WTC11 (cell line): Measurements from ENCODE around the gene UCHL3. TPM values are rescaled to one million over a fixed set of nuclear protein-coding genes. Genes with fewer than 3 reads are reported as not detected.

Experiments used
- ESRRA ChIP-seq: sonication (generic); formaldehyde crosslinking; IDR thresholded peaks from 2 replicates; pipeline ENCODE4 v1.8.1; 2022; ENCODE audit warnings: mild to moderate bottlenecking, missing genetic modification reagents, borderline replicate concordance
- FOXJ3 ChIP-seq: sonication (generic); formaldehyde crosslinking; IDR thresholded peaks from 2 replicates; pipeline ENCODE4 v1.9.0; 2021; ENCODE audit warnings: missing genetic modification reagents, mild to moderate bottlenecking, borderline replicate concordance
- RELA ChIP-seq: sonication (generic); formaldehyde crosslinking; IDR thresholded peaks from 2 replicates; pipeline ENCODE4 v1.8.1; 2022; ENCODE audit warnings: missing genetic modification reagents, mild to moderate bottlenecking, borderline replicate concordance
- RORB ChIP-seq: fragments of 250-450 bp; sonication (Bioruptor Pico); IDR thresholded peaks from 2 replicates; pipeline ENCODE4 v1.9.0; 2021; ENCODE audit warnings: mild to moderate bottlenecking
- TCF7 ChIP-seq: sonication (generic); formaldehyde crosslinking; IDR thresholded peaks from 2 replicates; pipeline ENCODE4 v1.8.0; 2022; ENCODE audit warnings: mild to moderate bottlenecking, low read depth, missing genetic modification reagents, moderate library complexity
- TEAD1 ChIP-seq: sonication (generic); formaldehyde crosslinking; IDR thresholded peaks from 2 replicates; pipeline ENCODE4 v1.8.0; 2022; ENCODE audit warnings: mild to moderate bottlenecking, missing genetic modification reagents
- TP53 ChIP-seq: sonication (generic); formaldehyde crosslinking; IDR thresholded peaks from 2 replicates; pipeline ENCODE4 v1.8.1; 2023; ENCODE audit warnings: mild to moderate bottlenecking, missing genetic modification reagents
- ZNF138 ChIP-seq: sonication (generic); formaldehyde crosslinking; conservative IDR thresholded peaks from 2 replicates; pipeline ENCODE4 v1.8.1; 2022; ENCODE audit warnings: mild to moderate bottlenecking, moderate library complexity, missing genetic modification reagents
- ZNF232 ChIP-seq: sonication (generic); formaldehyde crosslinking; IDR thresholded peaks from 2 replicates; pipeline ENCODE4 v1.8.0; 2022; ENCODE audit warnings: mild to moderate bottlenecking, missing genetic modification reagents
- ZNF263 ChIP-seq: sonication (generic); formaldehyde crosslinking; IDR thresholded peaks from 2 replicates; pipeline ENCODE4 v1.8.1; 2022; ENCODE audit warnings: low read depth, mild to moderate bottlenecking, moderate library complexity, missing genetic modification reagents
- total RNA-seq: library from RNA; stranded (reverse); gene quantifications from 3 replicates; pipeline ENCODE4 v1.2.3, GENCODE V29; 2021
- TF ChIP-seq, protein P1 (sequence below): sonication (generic); formaldehyde crosslinking; IDR thresholded peaks from 2 replicates; pipeline ENCODE4 v1.8.0; 2022; ENCODE audit warnings: mild to moderate bottlenecking, missing genetic modification reagents
- TF ChIP-seq, protein P2 (sequence below): sonication (generic); formaldehyde crosslinking; conservative IDR thresholded peaks from 2 replicates; pipeline ENCODE4 v1.8.1; 2023; ENCODE audit warnings: mild to moderate bottlenecking, low read depth, missing genetic modification reagents, moderate library complexity
- TF ChIP-seq, protein P3 (sequence below): sonication (generic); formaldehyde crosslinking; IDR thresholded peaks from 2 replicates; pipeline ENCODE4 v1.8.0; 2022; ENCODE audit warnings: missing genetic modification reagents
- TF ChIP-seq, protein P4 (sequence below): sonication (generic); formaldehyde crosslinking; conservative IDR thresholded peaks from 2 replicates; pipeline ENCODE4 v1.8.1; 2022; ENCODE audit warnings: mild to moderate bottlenecking, missing genetic modification reagents
- TF ChIP-seq, protein P5 (sequence below): fragments of 250-450 bp; sonication (Bioruptor Pico); IDR thresholded peaks from 2 replicates; pipeline ENCODE4 v1.9.0; 2021; ENCODE audit warnings: mild to moderate bottlenecking
- TF ChIP-seq, protein P6 (sequence below): sonication (generic); formaldehyde crosslinking; IDR thresholded peaks from 2 replicates; pipeline ENCODE4 v1.8.1; 2022; ENCODE audit warnings: mild to moderate bottlenecking, moderate library complexity, missing genetic modification reagents
- TF ChIP-seq, protein P7 (sequence below): fragments of 250-450 bp; sonication (Bioruptor Pico); IDR thresholded peaks from 2 replicates; pipeline ENCODE4 v1.9.0; 2021; ENCODE audit warnings: mild to moderate bottlenecking
- TF ChIP-seq, protein P8 (sequence below): sonication (generic); formaldehyde crosslinking; IDR thresholded peaks from 2 replicates; pipeline ENCODE4 v1.8.1; 2023; ENCODE audit warnings: mild to moderate bottlenecking, missing genetic modification reagents
- TF ChIP-seq, protein P9 (sequence below): fragments of 200-600 bp; IDR thresholded peaks from 2 replicates; pipeline ENCODE4 v1.8.0; 2022; ENCODE audit warnings: antibody characterized with exemption

Gene UCHL3
- total RNA-seq, 1 experiment from 2014 or later, result 46.9 TPM

DNA sequence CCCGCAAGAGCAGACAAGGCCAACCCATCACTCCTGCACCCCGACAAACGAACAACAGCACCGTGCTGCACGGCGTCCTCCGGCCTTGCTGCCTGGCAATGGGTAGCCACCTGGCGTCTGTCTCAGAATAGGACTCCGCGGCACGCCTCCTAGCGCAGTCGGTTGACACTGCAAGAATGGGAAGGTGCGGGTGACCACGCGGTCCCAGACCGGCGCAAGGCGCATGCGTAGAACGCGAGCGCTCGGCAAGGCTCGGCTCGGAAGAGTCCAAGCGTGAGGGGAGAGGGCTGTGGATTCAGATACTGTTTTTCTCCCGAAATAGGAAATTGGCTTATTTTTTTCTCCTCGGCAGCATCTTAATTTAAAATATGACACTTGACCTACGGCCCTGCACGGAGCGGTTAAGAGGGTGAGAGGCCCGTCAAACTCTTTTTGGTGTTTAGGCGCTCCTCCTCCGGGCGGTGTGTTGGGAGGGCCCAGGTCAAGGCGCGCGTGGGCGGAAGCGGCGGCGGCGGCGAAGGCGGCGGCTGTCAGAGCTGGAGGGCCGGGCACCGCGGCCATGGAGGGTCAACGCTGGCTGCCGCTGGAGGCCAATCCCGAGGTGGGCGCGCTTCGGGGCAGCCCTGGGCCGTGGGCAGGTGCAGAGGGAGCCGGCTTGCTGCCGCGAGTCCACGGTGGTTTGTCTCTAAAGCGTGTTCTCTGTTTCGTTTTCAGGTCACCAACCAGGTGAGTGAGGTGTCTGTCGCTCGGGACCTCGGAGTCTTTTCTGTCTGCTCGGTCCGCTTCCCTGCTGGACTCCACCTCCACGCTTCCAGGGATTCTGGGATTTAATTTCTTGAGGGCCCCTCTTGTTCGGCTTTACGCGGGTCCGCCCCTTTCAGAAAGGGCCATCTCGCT, at the start of gene UCHL3 (continued):
- TF ChIP-seq, protein P1, sequence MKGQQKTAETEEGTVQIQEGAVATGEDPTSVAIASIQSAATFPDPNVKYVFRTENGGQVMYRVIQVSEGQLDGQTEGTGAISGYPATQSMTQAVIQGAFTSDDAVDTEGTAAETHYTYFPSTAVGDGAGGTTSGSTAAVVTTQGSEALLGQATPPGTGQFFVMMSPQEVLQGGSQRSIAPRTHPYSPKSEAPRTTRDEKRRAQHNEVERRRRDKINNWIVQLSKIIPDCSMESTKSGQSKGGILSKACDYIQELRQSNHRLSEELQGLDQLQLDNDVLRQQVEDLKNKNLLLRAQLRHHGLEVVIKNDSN (CRISPR knock-in tag), result peak; percentile 71
- TF ChIP-seq TCF7, result no peak
- TF ChIP-seq ZNF263, result no peak
- no peak for TF ChIP-seq ESRRA
- TF ChIP-seq RORB, result no peak
- TF ChIP-seq ZNF138 (CRISPR knock-in tag), result 0 out of 2 replicates have a peak, but pooled peaks have one; percentile 25
- TF ChIP-seq, protein P2, sequence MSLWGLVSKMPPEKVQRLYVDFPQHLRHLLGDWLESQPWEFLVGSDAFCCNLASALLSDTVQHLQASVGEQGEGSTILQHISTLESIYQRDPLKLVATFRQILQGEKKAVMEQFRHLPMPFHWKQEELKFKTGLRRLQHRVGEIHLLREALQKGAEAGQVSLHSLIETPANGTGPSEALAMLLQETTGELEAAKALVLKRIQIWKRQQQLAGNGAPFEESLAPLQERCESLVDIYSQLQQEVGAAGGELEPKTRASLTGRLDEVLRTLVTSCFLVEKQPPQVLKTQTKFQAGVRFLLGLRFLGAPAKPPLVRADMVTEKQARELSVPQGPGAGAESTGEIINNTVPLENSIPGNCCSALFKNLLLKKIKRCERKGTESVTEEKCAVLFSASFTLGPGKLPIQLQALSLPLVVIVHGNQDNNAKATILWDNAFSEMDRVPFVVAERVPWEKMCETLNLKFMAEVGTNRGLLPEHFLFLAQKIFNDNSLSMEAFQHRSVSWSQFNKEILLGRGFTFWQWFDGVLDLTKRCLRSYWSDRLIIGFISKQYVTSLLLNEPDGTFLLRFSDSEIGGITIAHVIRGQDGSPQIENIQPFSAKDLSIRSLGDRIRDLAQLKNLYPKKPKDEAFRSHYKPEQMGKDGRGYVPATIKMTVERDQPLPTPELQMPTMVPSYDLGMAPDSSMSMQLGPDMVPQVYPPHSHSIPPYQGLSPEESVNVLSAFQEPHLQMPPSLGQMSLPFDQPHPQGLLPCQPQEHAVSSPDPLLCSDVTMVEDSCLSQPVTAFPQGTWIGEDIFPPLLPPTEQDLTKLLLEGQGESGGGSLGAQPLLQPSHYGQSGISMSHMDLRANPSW (CRISPR knock-in tag), result no peak
- TF ChIP-seq ZNF232 (CRISPR knock-in tag), result peak; percentile 76
- TF ChIP-seq, protein P3, sequence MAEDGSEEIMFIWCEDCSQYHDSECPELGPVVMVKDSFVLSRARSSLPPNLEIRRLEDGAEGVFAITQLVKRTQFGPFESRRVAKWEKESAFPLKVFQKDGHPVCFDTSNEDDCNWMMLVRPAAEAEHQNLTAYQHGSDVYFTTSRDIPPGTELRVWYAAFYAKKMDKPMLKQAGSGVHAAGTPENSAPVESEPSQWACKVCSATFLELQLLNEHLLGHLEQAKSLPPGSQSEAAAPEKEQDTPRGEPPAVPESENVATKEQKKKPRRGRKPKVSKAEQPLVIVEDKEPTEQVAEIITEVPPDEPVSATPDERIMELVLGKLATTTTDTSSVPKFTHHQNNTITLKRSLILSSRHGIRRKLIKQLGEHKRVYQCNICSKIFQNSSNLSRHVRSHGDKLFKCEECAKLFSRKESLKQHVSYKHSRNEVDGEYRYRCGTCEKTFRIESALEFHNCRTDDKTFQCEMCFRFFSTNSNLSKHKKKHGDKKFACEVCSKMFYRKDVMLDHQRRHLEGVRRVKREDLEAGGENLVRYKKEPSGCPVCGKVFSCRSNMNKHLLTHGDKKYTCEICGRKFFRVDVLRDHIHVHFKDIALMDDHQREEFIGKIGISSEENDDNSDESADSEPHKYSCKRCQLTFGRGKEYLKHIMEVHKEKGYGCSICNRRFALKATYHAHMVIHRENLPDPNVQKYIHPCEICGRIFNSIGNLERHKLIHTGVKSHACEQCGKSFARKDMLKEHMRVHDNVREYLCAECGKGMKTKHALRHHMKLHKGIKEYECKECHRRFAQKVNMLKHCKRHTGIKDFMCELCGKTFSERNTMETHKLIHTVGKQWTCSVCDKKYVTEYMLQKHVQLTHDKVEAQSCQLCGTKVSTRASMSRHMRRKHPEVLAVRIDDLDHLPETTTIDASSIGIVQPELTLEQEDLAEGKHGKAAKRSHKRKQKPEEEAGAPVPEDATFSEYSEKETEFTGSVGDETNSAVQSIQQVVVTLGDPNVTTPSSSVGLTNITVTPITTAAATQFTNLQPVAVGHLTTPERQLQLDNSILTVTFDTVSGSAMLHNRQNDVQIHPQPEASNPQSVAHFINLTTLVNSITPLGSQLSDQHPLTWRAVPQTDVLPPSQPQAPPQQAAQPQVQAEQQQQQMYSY (CRISPR knock-in tag), result no peak
- TF ChIP-seq, protein P4, sequence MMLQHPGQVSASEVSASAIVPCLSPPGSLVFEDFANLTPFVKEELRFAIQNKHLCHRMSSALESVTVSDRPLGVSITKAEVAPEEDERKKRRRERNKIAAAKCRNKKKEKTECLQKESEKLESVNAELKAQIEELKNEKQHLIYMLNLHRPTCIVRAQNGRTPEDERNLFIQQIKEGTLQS (CRISPR knock-in tag), result no peak
- TF ChIP-seq, protein P5, sequence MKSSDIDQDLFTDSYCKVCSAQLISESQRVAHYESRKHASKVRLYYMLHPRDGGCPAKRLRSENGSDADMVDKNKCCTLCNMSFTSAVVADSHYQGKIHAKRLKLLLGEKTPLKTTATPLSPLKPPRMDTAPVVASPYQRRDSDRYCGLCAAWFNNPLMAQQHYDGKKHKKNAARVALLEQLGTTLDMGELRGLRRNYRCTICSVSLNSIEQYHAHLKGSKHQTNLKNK (CRISPR knock-in tag), result no peak
- TF ChIP-seq RELA, result no peak
- TF ChIP-seq TEAD1, result peak; percentile 67; the same call in 1 of the 2 replicates
- TF ChIP-seq, protein P6, sequence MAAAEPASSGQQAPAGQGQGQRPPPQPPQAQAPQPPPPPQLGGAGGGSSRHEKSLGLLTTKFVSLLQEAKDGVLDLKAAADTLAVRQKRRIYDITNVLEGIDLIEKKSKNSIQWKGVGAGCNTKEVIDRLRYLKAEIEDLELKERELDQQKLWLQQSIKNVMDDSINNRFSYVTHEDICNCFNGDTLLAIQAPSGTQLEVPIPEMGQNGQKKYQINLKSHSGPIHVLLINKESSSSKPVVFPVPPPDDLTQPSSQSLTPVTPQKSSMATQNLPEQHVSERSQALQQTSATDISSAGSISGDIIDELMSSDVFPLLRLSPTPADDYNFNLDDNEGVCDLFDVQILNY, result no peak
- no peak for TF ChIP-seq FOXJ3 (CRISPR knock-in tag)
- TF ChIP-seq, protein P7, sequence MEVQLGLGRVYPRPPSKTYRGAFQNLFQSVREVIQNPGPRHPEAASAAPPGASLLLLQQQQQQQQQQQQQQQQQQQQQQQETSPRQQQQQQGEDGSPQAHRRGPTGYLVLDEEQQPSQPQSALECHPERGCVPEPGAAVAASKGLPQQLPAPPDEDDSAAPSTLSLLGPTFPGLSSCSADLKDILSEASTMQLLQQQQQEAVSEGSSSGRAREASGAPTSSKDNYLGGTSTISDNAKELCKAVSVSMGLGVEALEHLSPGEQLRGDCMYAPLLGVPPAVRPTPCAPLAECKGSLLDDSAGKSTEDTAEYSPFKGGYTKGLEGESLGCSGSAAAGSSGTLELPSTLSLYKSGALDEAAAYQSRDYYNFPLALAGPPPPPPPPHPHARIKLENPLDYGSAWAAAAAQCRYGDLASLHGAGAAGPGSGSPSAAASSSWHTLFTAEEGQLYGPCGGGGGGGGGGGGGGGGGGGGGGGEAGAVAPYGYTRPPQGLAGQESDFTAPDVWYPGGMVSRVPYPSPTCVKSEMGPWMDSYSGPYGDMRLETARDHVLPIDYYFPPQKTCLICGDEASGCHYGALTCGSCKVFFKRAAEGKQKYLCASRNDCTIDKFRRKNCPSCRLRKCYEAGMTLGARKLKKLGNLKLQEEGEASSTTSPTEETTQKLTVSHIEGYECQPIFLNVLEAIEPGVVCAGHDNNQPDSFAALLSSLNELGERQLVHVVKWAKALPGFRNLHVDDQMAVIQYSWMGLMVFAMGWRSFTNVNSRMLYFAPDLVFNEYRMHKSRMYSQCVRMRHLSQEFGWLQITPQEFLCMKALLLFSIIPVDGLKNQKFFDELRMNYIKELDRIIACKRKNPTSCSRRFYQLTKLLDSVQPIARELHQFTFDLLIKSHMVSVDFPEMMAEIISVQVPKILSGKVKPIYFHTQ, result no peak
- TF ChIP-seq, protein P8, sequence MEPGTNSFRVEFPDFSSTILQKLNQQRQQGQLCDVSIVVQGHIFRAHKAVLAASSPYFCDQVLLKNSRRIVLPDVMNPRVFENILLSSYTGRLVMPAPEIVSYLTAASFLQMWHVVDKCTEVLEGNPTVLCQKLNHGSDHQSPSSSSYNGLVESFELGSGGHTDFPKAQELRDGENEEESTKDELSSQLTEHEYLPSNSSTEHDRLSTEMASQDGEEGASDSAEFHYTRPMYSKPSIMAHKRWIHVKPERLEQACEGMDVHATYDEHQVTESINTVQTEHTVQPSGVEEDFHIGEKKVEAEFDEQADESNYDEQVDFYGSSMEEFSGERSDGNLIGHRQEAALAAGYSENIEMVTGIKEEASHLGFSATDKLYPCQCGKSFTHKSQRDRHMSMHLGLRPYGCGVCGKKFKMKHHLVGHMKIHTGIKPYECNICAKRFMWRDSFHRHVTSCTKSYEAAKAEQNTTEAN, result no peak
- peak; percentile 73; the same call in 1 of the 2 replicates for TF ChIP-seq TP53
- TF ChIP-seq, protein P9, sequence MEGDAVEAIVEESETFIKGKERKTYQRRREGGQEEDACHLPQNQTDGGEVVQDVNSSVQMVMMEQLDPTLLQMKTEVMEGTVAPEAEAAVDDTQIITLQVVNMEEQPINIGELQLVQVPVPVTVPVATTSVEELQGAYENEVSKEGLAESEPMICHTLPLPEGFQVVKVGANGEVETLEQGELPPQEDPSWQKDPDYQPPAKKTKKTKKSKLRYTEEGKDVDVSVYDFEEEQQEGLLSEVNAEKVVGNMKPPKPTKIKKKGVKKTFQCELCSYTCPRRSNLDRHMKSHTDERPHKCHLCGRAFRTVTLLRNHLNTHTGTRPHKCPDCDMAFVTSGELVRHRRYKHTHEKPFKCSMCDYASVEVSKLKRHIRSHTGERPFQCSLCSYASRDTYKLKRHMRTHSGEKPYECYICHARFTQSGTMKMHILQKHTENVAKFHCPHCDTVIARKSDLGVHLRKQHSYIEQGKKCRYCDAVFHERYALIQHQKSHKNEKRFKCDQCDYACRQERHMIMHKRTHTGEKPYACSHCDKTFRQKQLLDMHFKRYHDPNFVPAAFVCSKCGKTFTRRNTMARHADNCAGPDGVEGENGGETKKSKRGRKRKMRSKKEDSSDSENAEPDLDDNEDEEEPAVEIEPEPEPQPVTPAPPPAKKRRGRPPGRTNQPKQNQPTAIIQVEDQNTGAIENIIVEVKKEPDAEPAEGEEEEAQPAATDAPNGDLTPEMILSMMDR, result peak; percentile 69
